GM12878 (cell line): Measurements from ENCODE around the gene CD3E. TPM values are rescaled to one million over a fixed set of nuclear protein-coding genes. Genes with fewer than 3 reads are reported as not detected.

Experiments used
- ATAC-seq: fragments of 200-7000 bp; cut with Tn5 transposase; 3 replicates; pipeline ENCODE4 v1.9.1; 2020; ENCODE audit warnings: mild to moderate bottlenecking, moderate library complexity
- BruUV-seq: library from RNA; stranded (reverse); fragments of 400-500 nt; replicated peaks from 2 replicates; lab custom pipeline; 2021; lab: Mats Ljungman, UMichigan
- CTCF ChIA-PET: fragments of 300-600 bp; sonication (Branson Sonifier 250); formaldehyde crosslinking; extraction: SDS; loops from one replicate; lab custom pipeline; 2021; ENCODE audit warnings: inconsistent platforms; lab: Yijun Ruan, JAX
- POLR2A ChIA-PET: fragments of 350-600 bp; formaldehyde crosslinking; extraction: SDS; loops from one replicate; lab custom pipeline; 2021; ENCODE audit warnings: inconsistent platforms; lab: Charles Lee
- RAD21 ChIA-PET: fragments of 300-600 bp; sonication (Branson Sonifier 250); formaldehyde crosslinking; loops from one replicate; lab custom pipeline; 2023; ENCODE audit warnings: antibody characterized with exemption; ENCODE audit not compliant: unreplicated experiment; lab: Charles Lee
- SMC1A ChIA-PET: fragments of 300-600 bp; sonication (Branson Sonifier 250); formaldehyde crosslinking; loops from one replicate; lab custom pipeline; 2023; ENCODE audit not compliant: unreplicated experiment, uncharacterized antibody; lab: Charles Lee
- DNase-seq: peaks from one replicate; pipeline ENCODE4 v3.0.0-alpha.2; 2011; ENCODE audit warnings: low read depth, low spot score
- FAIRE-seq: peaks from 3 replicates; lab custom pipeline; 2011; peaks lifted over from hg19 to GRCh38; lab: Jason Lieb, UNC
- H2AFZ ChIP-seq: 2 replicates; pipeline ENCODE4 v1.6.0; 2011; ENCODE audit warnings: low read depth, low read length, control low read depth; ENCODE audit not compliant: control insufficient read depth
- H3K27ac ChIP-seq: 2 replicates; pipeline ENCODE4 v1.5.1; 2011; ENCODE audit warnings: control low read depth; ENCODE audit not compliant: control insufficient read depth, insufficient read depth
- H3K27me3 ChIP-seq, 2 experiments: replicated peaks in 1 of 2; 2 replicates each; pipeline versions ENCODE4 v1.6.0 to v1.6.1; 2011; ENCODE audit warnings: low read length in 1 of 2; ENCODE audit not compliant: control insufficient read depth in 2 of 2, insufficient read depth in 2 of 2
- H3K36me3 ChIP-seq, 2 experiments: 2 replicates each; pipeline ENCODE4 v1.5.1; 2011; ENCODE audit warnings: low read length in 1 of 2; ENCODE audit not compliant: control insufficient read depth in 2 of 2, insufficient read depth in 2 of 2
- H3K4me1 ChIP-seq: 2 replicates; pipeline ENCODE4 v1.6.1; 2011; ENCODE audit warnings: mild to moderate bottlenecking, low read length, moderate library complexity, mixed read lengths; ENCODE audit not compliant: control insufficient read depth, insufficient read depth
- H3K4me2 ChIP-seq: 2 replicates; pipeline ENCODE4 v1.6.0; 2011; ENCODE audit warnings: control low read depth; ENCODE audit not compliant: control insufficient read depth, insufficient read depth
- H3K4me3 ChIP-seq: fragments of 200-600 bp; sonication (generic); 2 replicates; pipeline ENCODE4 v1.5.1; 2016
- H3K79me2 ChIP-seq: 2 replicates; pipeline ENCODE4 v1.6.0; 2011; ENCODE audit warnings: low read length; ENCODE audit not compliant: control insufficient read depth, insufficient read depth
- H3K9ac ChIP-seq: 2 replicates; pipeline ENCODE4 v1.8.0; 2011; ENCODE audit warnings: low read length, control low read depth, mixed read lengths; ENCODE audit not compliant: control insufficient read depth, insufficient read depth
- H3K9me3 ChIP-seq: replicated peaks from 3 replicates; pipeline ENCODE4 v1.5.1; 2011; ENCODE audit warnings: mild to moderate bottlenecking, low read length; ENCODE audit not compliant: control insufficient read depth, insufficient read depth
- H4K20me1 ChIP-seq: 2 replicates; pipeline ENCODE4 v1.6.0; 2011; ENCODE audit not compliant: control insufficient read depth, insufficient read depth
- ESRRA ChIP-seq: IDR thresholded peaks from 2 replicates; pipeline ENCODE4 v1.6.1; 2012; ENCODE audit warnings: mild to moderate bottlenecking, low read length, improper control_type of control experiment
- FOS ChIP-seq: IDR thresholded peaks from 3 replicates; pipeline ENCODE4 v1.6.1; 2011; ENCODE audit warnings: borderline replicate concordance; ENCODE audit not compliant: insufficient read length; ENCODE audit errors: extremely low read depth
- FOXM1 ChIP-seq: IDR thresholded peaks from 2 replicates; pipeline ENCODE4 v1.6.1; 2012; ENCODE audit warnings: low read depth, mild to moderate bottlenecking, inconsistent platforms, low read length, moderate library complexity
- GABPA ChIP-seq: IDR thresholded peaks from 2 replicates; pipeline ENCODE4 v1.6.1; 2014; ENCODE audit warnings: antibody characterized with exemption, low read depth, mild to moderate bottlenecking, inconsistent platforms
- HDAC6 ChIP-seq: fragments of 200-600 bp; sonication (generic); IDR thresholded peaks from one replicate; pipeline ENCODE4 v1.8.0; 2017; ENCODE audit warnings: antibody characterized with exemption; ENCODE audit not compliant: unreplicated experiment
- IRF5 ChIP-seq: fragments of 450-650 bp; IDR thresholded peaks from 2 replicates; pipeline ENCODE4 v1.6.1; 2017; ENCODE audit warnings: borderline replicate concordance
- JUND ChIP-seq: IDR thresholded peaks from 2 replicates; pipeline ENCODE4 v1.6.1; 2012; ENCODE audit warnings: low read depth, mild to moderate bottlenecking, low read length, improper control_type of control experiment, moderate library complexity
- MYC ChIP-seq: IDR thresholded peaks from 2 replicates; pipeline ENCODE4 v1.6.1; 2011; ENCODE audit warnings: mild to moderate bottlenecking, low read length, moderate library complexity, inconsistent platforms; ENCODE audit not compliant: insufficient read depth, insufficient replicate concordance, insufficient read length, severe bottlenecking
- RB1 ChIP-seq: fragments of 450-650 bp; formaldehyde crosslinking; IDR thresholded peaks from 2 replicates; pipeline ENCODE4 v1.6.1; 2017; ENCODE audit warnings: mild to moderate bottlenecking, borderline replicate concordance
- SMC3 ChIP-seq: IDR thresholded peaks from 2 replicates; pipeline ENCODE4 v1.6.1; 2011; ENCODE audit warnings: low read length, improper control_type of control experiment, borderline replicate concordance
- WRNIP1 ChIP-seq: IDR thresholded peaks from 2 replicates; pipeline ENCODE4 v1.6.1; 2011; ENCODE audit warnings: low read depth, low read length, improper control_type of control experiment, borderline replicate concordance
- in situ Hi-C: fragments of 300-500 bp; cut with MboI; formaldehyde crosslinking; loops from 9 replicates; pipeline ENCODE4 v1.14.3; 2018; ENCODE audit warnings: mixed read lengths
- intact Hi-C: fragments of 100-400 bp; cut with micrococcal nuclease; formaldehyde crosslinking; loops from one replicate; pipeline ENCODE4 v1.14.2; 2022; ENCODE audit not compliant: unreplicated experiment
- polyA plus RNA-seq, 11 experiments: library from polyadenylated mRNA; depleted of rRNA in 4 of 11; unstranded in 6 of 11; stranded (reverse) in 5 of 11; fragments of >200 nt; fragmentation: Nextera tagmentation in 4 of 11; fragmentation: Illumina TruSeq in 1 of 11; extraction: Ambion mirVana in 4 of 11; extraction: Trizol in 1 of 11; gene quantifications; 1 replicate in 1 of 11; 2 replicates in 10 of 11; pipeline versions ENCODE4 v1.2.1 to v1.2.3, GENCODE V29; 2011 to 2016; ENCODE audit warnings: inconsistent platforms in 2 of 11, missing spikeins in 2 of 11, low read depth in 1 of 11
- total RNA-seq, 4 experiments: library from RNA; depleted of rRNA in 3 of 4; stranded (reverse); fragments of >200 nt in 3 of 4; fragmentation: Illumina TruSeq in 1 of 4; extraction: Trizol in 1 of 4; gene quantifications; 2 replicates each; pipeline versions ENCODE4 v1.2.1 to v1.2.3, GENCODE V29; 2013 to 2021

The CD3E gene
- total and polyA plus RNA-seq, 10 of the 15 experiments (the other 5 are each of a cell fraction or from before 2014, with no cell fraction given), result 0.10 to 17.3 (median 3.8) TPM

- Histone ChIP-seq H3K4me1 (no peaks in the 10 kb centered on the region), H3K9me3 (no peaks in the 10 kb centered on the region), H3K79me2 (no peaks in the 10 kb centered on the region), H4K20me1 (no peaks in the 10 kb centered on the region), H3K36me3 (no peaks in the 10 kb centered on the region), H2AFZ (no peak overlapping the region), H3K27me3 (no peaks in the 10 kb centered on the region), H3K27ac (no peak overlapping the region), H3K4me2 (no peak overlapping the region), H3K9ac (no peak overlapping the region), H3K4me3 (no peak overlapping the region)
- FAIRE-seq (no peak), ATAC-seq (no peak), DNase-seq (no peak)
- ChIA-PET SMC1A (no interaction called here), CTCF (no interaction called here), RAD21 (no interaction called here), POLR2A (no interaction called here)
- in situ Hi-C loops, result no loop called here
- no TSS peak for BruUV-seq
- no peak for TF ChIP-seq JUND
- TF ChIP-seq HDAC6, result no peak
- TF ChIP-seq MYC, result no peak
- no peak for TF ChIP-seq FOXM1
- no peak for TF ChIP-seq SMC3
- no peak for TF ChIP-seq FOS
- TF ChIP-seq IRF5, result no peak
- TF ChIP-seq RB1, result no peak
- no peak for TF ChIP-seq ESRRA
- TF ChIP-seq GABPA, result no peak
- TF ChIP-seq WRNIP1, result no peak
- intact Hi-C loops, result no loop called here
Observed at GRCh38 chr11:118328745-118329144, 24.2 kb downstream of the CD3E start.
